Keratinocyte (primary cell): Measurements from ENCODE around the gene CERK. TPM values are rescaled to one million over a fixed set of nuclear protein-coding genes. Genes with fewer than 3 reads are reported as not detected.

Experiments used
- DNase-seq: peaks from one replicate; pipeline ENCODE4 v3.0.0-alpha.2; 2011; ENCODE audit warnings: low read depth, missing footprints, low spot score
- FAIRE-seq: peaks from 2 replicates; lab custom pipeline; 2011; peaks lifted over from hg19 to GRCh38; lab: Jason Lieb, UNC
- H2AFZ ChIP-seq: 2 replicates; pipeline ENCODE4 v1.6.0; 2012; ENCODE audit warnings: low read length, control low read depth, inconsistent platforms; ENCODE audit not compliant: control insufficient read depth
- H3K27ac ChIP-seq: 2 replicates; pipeline ENCODE4 v1.5.1; 2011; ENCODE audit warnings: low read length; ENCODE audit not compliant: control insufficient read depth, insufficient read depth
- H3K27me3 ChIP-seq: 3 replicates; pipeline ENCODE4 v1.6.0; 2011; ENCODE audit warnings: low read length; ENCODE audit not compliant: control insufficient read depth, insufficient read depth; ENCODE audit errors: extremely low read depth
- H3K36me3 ChIP-seq, 2 experiments: 2 replicates in 1 of 2; 3 replicates in 1 of 2; pipeline ENCODE4 v1.5.1; 2011; ENCODE audit warnings: low read length in 2 of 2, mild to moderate bottlenecking in 1 of 2; ENCODE audit not compliant: control insufficient read depth in 2 of 2, insufficient read depth in 2 of 2; ENCODE audit errors: extremely low read depth in 1 of 2
- H3K4me1 ChIP-seq: 3 replicates; pipeline ENCODE4 v1.5.1; 2011; ENCODE audit warnings: low read length; ENCODE audit not compliant: control insufficient read depth, insufficient read depth; ENCODE audit errors: extremely low read depth
- H3K4me2 ChIP-seq: 3 replicates; pipeline ENCODE4 v1.6.0; 2011; ENCODE audit warnings: low read depth, low read length; ENCODE audit not compliant: control insufficient read depth, insufficient read depth; ENCODE audit errors: extremely low read depth
- H3K4me3 ChIP-seq, 3 experiments: fragments of 200-600 bp in 1 of 3; sonication (generic) in 1 of 3; 2 replicates in 2 of 3; 3 replicates in 1 of 3; pipeline ENCODE4 v1.5.1; 2011 to 2016; ENCODE audit warnings: low read length in 3 of 3, mild to moderate bottlenecking in 3 of 3, control low read depth in 2 of 3, inconsistent platforms in 1 of 3, low read depth in 1 of 3, mixed read lengths in 1 of 3, mixed run types in 1 of 3, moderate library complexity in 1 of 3; ENCODE audit not compliant: control insufficient read depth in 2 of 3, insufficient read depth in 2 of 3; ENCODE audit errors: extremely low read depth in 1 of 3
- H3K79me2 ChIP-seq: 2 replicates; pipeline ENCODE4 v1.6.0; 2012; ENCODE audit warnings: low read length; ENCODE audit not compliant: control insufficient read depth, insufficient read depth
- H3K9ac ChIP-seq: 3 replicates; pipeline ENCODE4 v1.6.0; 2011; ENCODE audit warnings: low read length; ENCODE audit not compliant: control insufficient read depth, insufficient read depth; ENCODE audit errors: extremely low read depth
- H3K9me1 ChIP-seq: 3 replicates; pipeline ENCODE4 v1.6.0; 2011; ENCODE audit warnings: low read length; ENCODE audit not compliant: control insufficient read depth, insufficient read depth; ENCODE audit errors: extremely low read depth
- H3K9me3 ChIP-seq: 2 replicates; pipeline ENCODE4 v1.5.1; 2012; ENCODE audit warnings: low read depth, low read length; ENCODE audit not compliant: control insufficient read depth
- H4K20me1 ChIP-seq: 3 replicates; pipeline ENCODE4 v1.6.0; 2011; ENCODE audit warnings: low read length; ENCODE audit not compliant: control insufficient read depth, insufficient read depth; ENCODE audit errors: extremely low read depth
- EZH2 ChIP-seq: IDR thresholded peaks from one replicate; pipeline ENCODE4 v1.6.1; 2012; ENCODE audit warnings: inconsistent platforms, mild to moderate bottlenecking, low read length, moderate library complexity
- dilution Hi-C: fragments of 300-500 bp; cut with MboI; formaldehyde crosslinking; loops from one replicate; pipeline ENCODE4 v1.7.0; 2020; ENCODE audit warnings: low sequenced_read_pairs; ENCODE audit not compliant: extremely low pct_ligation_motif_present
- polyA plus RNA-seq, 5 experiments: library from polyadenylated mRNA; depleted of rRNA in 3 of 5; stranded (reverse) in 3 of 5; stranded (forward) in 1 of 5; unstranded in 1 of 5; fragments of >200 nt; gene quantifications; 1 replicate in 1 of 5; 2 replicates in 3 of 5; 3 replicates in 1 of 5; pipeline versions ENCODE4 v1.2.1 to v1.2.3, GENCODE V29; 2011 to 2012; ENCODE audit warnings: missing spikeins in 2 of 5, low read depth in 1 of 5, low replicate concordance in 1 of 5
- TF ChIP-seq, protein P1 (sequence below), 3 experiments: IDR thresholded peaks in 1 of 3; conservative IDR thresholded peaks in 1 of 3; optimal IDR thresholded peaks in 1 of 3; 2 replicates in 2 of 3; 3 replicates in 1 of 3; pipeline versions ENCODE3 to v1.5.1; 2011; ENCODE audit warnings: low read length in 3 of 3, mild to moderate bottlenecking in 3 of 3, moderate library complexity in 2 of 3, control low read depth in 1 of 3, inconsistent platforms in 1 of 3; ENCODE audit not compliant: insufficient read depth in 2 of 3; ENCODE audit errors: extremely low read depth in 1 of 3

Gene CERK
- polyA plus RNA-seq, 1 donor (not counting 4 experiments of a cell fraction or from before 2014, with no cell fraction given) = 11.9 TPM

DNA sequence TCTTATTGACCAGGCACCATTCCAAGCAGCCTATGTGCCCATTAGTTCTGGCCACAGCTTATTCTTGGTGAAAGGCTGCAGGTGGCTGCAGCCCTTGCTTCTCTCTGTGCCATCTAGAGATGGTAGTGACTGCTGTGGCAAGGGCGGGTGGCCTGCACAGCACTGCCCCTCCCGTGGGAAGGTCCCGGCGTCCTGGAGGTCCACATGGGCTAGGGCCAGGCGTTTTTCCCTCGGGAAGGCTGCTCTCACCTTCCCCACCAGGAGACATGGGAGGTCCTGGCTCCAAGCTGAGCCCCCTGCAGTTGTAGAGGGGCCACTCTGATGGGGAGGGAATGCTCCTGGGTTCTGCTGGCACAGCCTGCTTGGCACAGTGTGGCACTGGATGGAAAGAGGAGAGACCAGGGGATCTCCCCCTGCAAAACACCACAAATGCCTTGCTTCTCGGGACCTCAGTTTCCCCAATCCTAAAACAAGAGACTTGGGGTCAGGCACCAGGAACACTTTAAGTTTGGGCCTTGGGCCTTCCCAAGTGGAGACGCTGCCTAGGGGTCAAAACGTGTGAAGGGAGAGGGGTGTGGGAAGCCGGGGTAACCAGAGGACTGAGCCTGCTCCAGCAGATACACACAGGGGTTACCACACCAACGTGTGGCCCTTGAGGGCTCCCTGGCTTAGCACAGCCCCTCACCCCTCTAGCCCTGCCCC lies 14.4 kb upstream of the CERK start:
- Histone ChIP-seq H3K36me3 (no peaks in the 10 kb centered on the region), H3K9me3 (no peaks in the 10 kb centered on the region), H3K27me3 (peaks cover 11% of the 10 kb centered on the region), H3K4me1 (peaks cover 14% of the 10 kb centered on the region), H3K9ac (no peak overlapping the region), H3K27ac (no peak overlapping the region), H3K4me2 (no peak overlapping the region), H2AFZ (no peak overlapping the region), H4K20me1 (no peaks in the 10 kb centered on the region), H3K4me3 (no peak overlapping the region), H3K9me1 (no peaks in the 10 kb centered on the region), H3K79me2 (no peaks in the 10 kb centered on the region)
- dilution Hi-C loops = no loop called here
- DNase-seq = no peak
- no peak for TF ChIP-seq EZH2
- TF ChIP-seq, protein P1, sequence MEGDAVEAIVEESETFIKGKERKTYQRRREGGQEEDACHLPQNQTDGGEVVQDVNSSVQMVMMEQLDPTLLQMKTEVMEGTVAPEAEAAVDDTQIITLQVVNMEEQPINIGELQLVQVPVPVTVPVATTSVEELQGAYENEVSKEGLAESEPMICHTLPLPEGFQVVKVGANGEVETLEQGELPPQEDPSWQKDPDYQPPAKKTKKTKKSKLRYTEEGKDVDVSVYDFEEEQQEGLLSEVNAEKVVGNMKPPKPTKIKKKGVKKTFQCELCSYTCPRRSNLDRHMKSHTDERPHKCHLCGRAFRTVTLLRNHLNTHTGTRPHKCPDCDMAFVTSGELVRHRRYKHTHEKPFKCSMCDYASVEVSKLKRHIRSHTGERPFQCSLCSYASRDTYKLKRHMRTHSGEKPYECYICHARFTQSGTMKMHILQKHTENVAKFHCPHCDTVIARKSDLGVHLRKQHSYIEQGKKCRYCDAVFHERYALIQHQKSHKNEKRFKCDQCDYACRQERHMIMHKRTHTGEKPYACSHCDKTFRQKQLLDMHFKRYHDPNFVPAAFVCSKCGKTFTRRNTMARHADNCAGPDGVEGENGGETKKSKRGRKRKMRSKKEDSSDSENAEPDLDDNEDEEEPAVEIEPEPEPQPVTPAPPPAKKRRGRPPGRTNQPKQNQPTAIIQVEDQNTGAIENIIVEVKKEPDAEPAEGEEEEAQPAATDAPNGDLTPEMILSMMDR (optimal IDR thresholded peaks at IDR 0.05 in 1 of 3, IDR thresholded peaks at IDR 0.05 in 1 of 3, conservative IDR thresholded peaks at IDR 0.05 in 1 of 3; ENCODE audit: extremely low read depth in 1 of 3, insufficient read depth in 2 of 3, low read length in 3 of 3) = no peak
- FAIRE-seq = no peak

DNA sequence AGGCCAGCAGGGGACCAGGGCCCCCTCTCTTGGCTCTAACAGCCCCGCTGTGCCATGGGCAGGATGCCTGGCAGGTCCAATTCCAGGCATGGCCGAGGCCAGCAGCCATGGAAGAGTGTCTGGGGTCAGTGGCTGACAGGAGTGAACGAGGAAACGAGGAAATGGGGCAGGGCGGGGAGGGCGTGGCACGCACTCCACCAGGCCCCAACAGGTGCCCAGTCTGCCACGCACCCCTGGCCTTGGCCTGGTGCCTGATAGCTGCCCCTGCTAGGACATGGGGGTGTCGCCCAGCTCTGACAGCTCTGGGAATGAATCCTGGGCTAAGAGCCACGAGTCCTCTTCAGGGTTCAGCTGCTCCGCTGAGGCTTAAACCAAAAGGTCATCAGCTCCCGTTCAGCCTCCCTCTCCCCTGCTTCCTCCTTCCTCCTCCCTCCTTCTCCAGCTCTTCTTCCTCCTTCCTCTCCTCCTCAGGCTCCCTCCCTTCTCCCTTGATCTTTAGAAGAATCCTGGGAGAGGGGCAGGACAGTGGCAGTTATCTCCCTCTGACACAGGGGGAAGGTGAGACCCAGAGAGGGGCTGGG lies 12.9 kb upstream of the CERK start:
- no peaks in the 10 kb centered on the region for H3K79me2 ChIP-seq
- no peak for TF ChIP-seq EZH2
- TF ChIP-seq, protein P1 (optimal IDR thresholded peaks at IDR 0.05 in 1 of 3, IDR thresholded peaks at IDR 0.05 in 1 of 3, conservative IDR thresholded peaks at IDR 0.05 in 1 of 3; ENCODE audit: extremely low read depth in 1 of 3, insufficient read depth in 2 of 3, low read length in 3 of 3) = no peak
- H3K4me1 ChIP-seq = peaks cover 14% of the 10 kb centered on the region
- H3K9ac ChIP-seq = no peak overlapping the region
- DNase-seq (no peak), FAIRE-seq (no peak)
- no peaks in the 10 kb centered on the region for H3K9me1 ChIP-seq
- no peaks in the 10 kb centered on the region for H3K9me3 ChIP-seq
- dilution Hi-C loops = no loop called here
- H3K36me3 ChIP-seq = no peaks in the 10 kb centered on the region
- peaks cover 16% of the 10 kb centered on the region for H3K27me3 ChIP-seq
- H4K20me1 ChIP-seq = no peaks in the 10 kb centered on the region
- H3K27ac ChIP-seq = no peak overlapping the region
- H3K4me3 ChIP-seq = no peak overlapping the region
- no peak overlapping the region for H2AFZ ChIP-seq
- H3K4me2 ChIP-seq = no peak overlapping the region
